Measurements from ENCODE around the gene DLGAP4. TPM values are rescaled to one million over a fixed set of nuclear protein-coding genes. Genes with fewer than 3 reads are reported as not detected.

The DLGAP4 gene
- total and polyA plus RNA-seq, 10 donors, result 12.0 to 60.9 (median 45.9) TPM

GRCh38 chr20:36445847-36446246 lies 139.7 kb downstream of the DLGAP4 start:
- 77 to 82% (median 81%) methylated on average over 1 of the region's 1 CpG for WGBS, 5 donors
- Histone ChIP-seq H3K27me3 (replicated peaks in 1 of 7) (no peaks in the 10 kb centered on the region), H3K4me3 (no peak overlapping the region), H3K36me3 (no peaks in the 10 kb centered on the region), H3K4me1 (no peaks in the 10 kb centered on the region), H3K9me3 (no peaks in the 10 kb centered on the region), H3K27ac (no peak overlapping the region)
- intact Hi-C loops (cut with DNase I; ENCODE audit: low total_unique reads), result no loop called here
- TF ChIP-seq, protein P1, sequence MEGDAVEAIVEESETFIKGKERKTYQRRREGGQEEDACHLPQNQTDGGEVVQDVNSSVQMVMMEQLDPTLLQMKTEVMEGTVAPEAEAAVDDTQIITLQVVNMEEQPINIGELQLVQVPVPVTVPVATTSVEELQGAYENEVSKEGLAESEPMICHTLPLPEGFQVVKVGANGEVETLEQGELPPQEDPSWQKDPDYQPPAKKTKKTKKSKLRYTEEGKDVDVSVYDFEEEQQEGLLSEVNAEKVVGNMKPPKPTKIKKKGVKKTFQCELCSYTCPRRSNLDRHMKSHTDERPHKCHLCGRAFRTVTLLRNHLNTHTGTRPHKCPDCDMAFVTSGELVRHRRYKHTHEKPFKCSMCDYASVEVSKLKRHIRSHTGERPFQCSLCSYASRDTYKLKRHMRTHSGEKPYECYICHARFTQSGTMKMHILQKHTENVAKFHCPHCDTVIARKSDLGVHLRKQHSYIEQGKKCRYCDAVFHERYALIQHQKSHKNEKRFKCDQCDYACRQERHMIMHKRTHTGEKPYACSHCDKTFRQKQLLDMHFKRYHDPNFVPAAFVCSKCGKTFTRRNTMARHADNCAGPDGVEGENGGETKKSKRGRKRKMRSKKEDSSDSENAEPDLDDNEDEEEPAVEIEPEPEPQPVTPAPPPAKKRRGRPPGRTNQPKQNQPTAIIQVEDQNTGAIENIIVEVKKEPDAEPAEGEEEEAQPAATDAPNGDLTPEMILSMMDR (IDR thresholded peaks at IDR 0.05 in 8 of 11, conservative IDR thresholded peaks at IDR 0.05 in 3 of 11), result no peak
- TF ChIP-seq POLR2AphosphoS5 (IDR thresholded peaks at IDR 0.05), result no peak
- TF ChIP-seq POLR2A (IDR thresholded peaks at IDR 0.05), result no peak
- no peak for DNase-seq

DNA sequence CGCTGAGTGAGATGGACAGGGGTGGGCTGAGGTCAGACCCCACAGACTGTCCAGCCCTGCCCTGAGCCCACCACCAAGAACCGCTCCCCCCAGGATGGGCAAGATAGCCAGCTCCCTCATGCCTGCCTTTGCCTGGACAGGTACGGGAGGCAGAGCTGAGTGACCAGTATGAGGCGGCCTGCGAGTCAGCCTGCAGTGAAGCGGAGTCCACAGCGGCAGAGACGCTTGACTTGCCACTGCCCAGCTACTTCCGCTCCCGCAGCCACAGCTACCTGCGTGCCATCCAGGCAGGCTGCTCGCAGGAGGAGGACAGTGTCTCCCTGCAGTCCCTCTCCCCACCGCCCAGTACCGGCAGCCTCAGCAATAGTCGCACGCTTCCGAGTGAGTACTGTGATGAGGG lies 140.4 kb downstream of the DLGAP4 start:
- WGBS, 5 donors, result 89 to 99% (median 92%) methylated on average over 11 to 17 of the region's 17 CpGs
- no peak overlapping the region for H3K27ac ChIP-seq
- H3K4me3 ChIP-seq, result no peak overlapping the region
- no peaks in the 10 kb centered on the region for H3K27me3 ChIP-seq (replicated peaks in 1 of 7)
- no peak for TF ChIP-seq POLR2A (IDR thresholded peaks at IDR 0.05)
- no peak for TF ChIP-seq POLR2AphosphoS5 (IDR thresholded peaks at IDR 0.05)
- TF ChIP-seq, protein P1 (IDR thresholded peaks at IDR 0.05 in 8 of 11, conservative IDR thresholded peaks at IDR 0.05 in 3 of 11), result no peak
- intact Hi-C loops (cut with DNase I; ENCODE audit: low total_unique reads), result no loop called here
- H3K4me1 ChIP-seq, result no peaks in the 10 kb centered on the region
- no peak for DNase-seq
- H3K9me3 ChIP-seq, result no peaks in the 10 kb centered on the region
- no peaks in the 10 kb centered on the region for H3K36me3 ChIP-seq

- Histone ChIP-seq H3K4me3 (no peak overlapping the region), H3K27me3 (replicated peaks in 1 of 7) (no peaks in the 10 kb centered on the region), H3K36me3 (no peaks in the 10 kb centered on the region), H3K27ac (no peak overlapping the region), H3K4me1 (no peaks in the 10 kb centered on the region), H3K9me3 (no peaks in the 10 kb centered on the region)
- intact Hi-C loops (cut with DNase I; ENCODE audit: low total_unique reads), result no loop called here
- TF ChIP-seq POLR2AphosphoS5 (IDR thresholded peaks at IDR 0.05) (no peak), POLR2A (IDR thresholded peaks at IDR 0.05) (no peak)
- TF ChIP-seq, protein P1 (IDR thresholded peaks at IDR 0.05 in 8 of 11, conservative IDR thresholded peaks at IDR 0.05 in 3 of 11), result no peak
- no peak for DNase-seq
These were observed 141.0 kb downstream of the DLGAP4 start for GRCh38 chr20:36447101-36447500.

DNA sequence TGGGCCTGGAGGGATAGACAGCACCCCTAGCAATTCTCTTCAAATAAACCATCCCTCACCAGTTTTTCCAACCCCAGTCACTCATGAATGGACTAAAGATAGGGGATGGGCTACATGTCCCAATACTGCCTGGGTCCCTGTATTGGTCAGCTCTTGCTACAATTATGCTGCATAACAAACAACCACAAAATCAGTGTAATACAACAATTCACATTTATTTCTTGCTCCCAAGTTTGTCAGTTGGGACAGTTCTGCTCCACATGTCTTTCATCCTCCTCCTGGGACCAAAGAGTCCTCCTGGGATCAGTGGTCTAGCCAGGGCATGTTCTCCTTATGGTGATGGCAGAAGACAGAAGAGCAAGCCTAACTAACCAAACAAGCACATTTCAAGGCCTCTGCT lies 143.5 kb downstream of the DLGAP4 start:
- DNase-seq, result no peak
- no peak overlapping the region for H3K4me3 ChIP-seq
- TF ChIP-seq POLR2A (IDR thresholded peaks at IDR 0.05) (no peak), POLR2AphosphoS5 (IDR thresholded peaks at IDR 0.05) (no peak)
- TF ChIP-seq, protein P1 (IDR thresholded peaks at IDR 0.05 in 8 of 11, conservative IDR thresholded peaks at IDR 0.05 in 3 of 11), result no peak
- no peaks in the 10 kb centered on the region for H3K27me3 ChIP-seq (replicated peaks in 1 of 7)
- H3K27ac ChIP-seq, result no peak overlapping the region
- H3K9me3 ChIP-seq, result no peaks in the 10 kb centered on the region
- peaks cover 0 to 2% (median 0%) of the 10 kb centered on the region in 6 donors for H3K4me1 ChIP-seq
- H3K36me3 ChIP-seq, result no peaks in the 10 kb centered on the region
- intact Hi-C loops (cut with DNase I; ENCODE audit: low total_unique reads), result no loop called here
